Right atrium auricular region (tissue), 2 donors: ENCODE data around the gene ANKFN1. TPM values are rescaled to one million over a fixed set of nuclear protein-coding genes. Genes with fewer than 3 reads are reported as not detected.

ENCODE experiments used
- DNase-seq: peaks from one replicate; pipeline ENCODE4 v3.0.0-alpha.2; 2019; ENCODE audit warnings: low spot score
- H3K27ac ChIP-seq, 2 donors: fragments of 200-600 bp; sonication (generic); 1 replicate in 1 of 2; 2 replicates in 1 of 2; pipeline ENCODE4 v1.5.1; 2016 to 2019
- H3K27me3 ChIP-seq, 2 donors: fragments of 200-600 bp; sonication (generic); one replicate each; pipeline versions ENCODE4 v1.5.1 to v1.6.0; 2017 to 2019
- H3K36me3 ChIP-seq: fragments of 200-600 bp; sonication (generic); one replicate; pipeline ENCODE4 v1.5.1; 2016
- H3K4me1 ChIP-seq, 2 donors: fragments of 200-600 bp; sonication (generic); one replicate each; pipeline versions ENCODE4 v1.5.1 to v1.6.0; 2017 to 2019
- H3K4me3 ChIP-seq, 2 donors: fragments of 200-600 bp; sonication (generic); 1 replicate in 1 of 2; 2 replicates in 1 of 2; pipeline ENCODE4 v1.5.1; 2017 to 2019; ENCODE audit warnings: mild to moderate bottlenecking in 1 of 2, moderate library complexity in 1 of 2
- H3K9me3 ChIP-seq, 2 donors: fragments of 200-600 bp; sonication (generic); one replicate each; pipeline ENCODE4 v1.5.1; 2019
- total RNA-seq, 2 donors: library from RNA; depleted of rRNA; stranded (reverse); fragments of >200 nt; gene quantifications; one replicate each; pipeline ENCODE4 v1.1.0, GENCODE V29; 2016
- TF ChIP-seq, protein P1 (sequence below), 2 donors: fragments of 200-600 bp; sonication (generic); IDR thresholded peaks; one replicate each; pipeline ENCODE4 v1.5.1; 2019; ENCODE audit warnings: antibody characterized with exemption in 2 of 2

ANKFN1 gene
- total RNA-seq, 2 donors from 2014 or later, result 0.67 TPM; not detected in 1

DNA sequence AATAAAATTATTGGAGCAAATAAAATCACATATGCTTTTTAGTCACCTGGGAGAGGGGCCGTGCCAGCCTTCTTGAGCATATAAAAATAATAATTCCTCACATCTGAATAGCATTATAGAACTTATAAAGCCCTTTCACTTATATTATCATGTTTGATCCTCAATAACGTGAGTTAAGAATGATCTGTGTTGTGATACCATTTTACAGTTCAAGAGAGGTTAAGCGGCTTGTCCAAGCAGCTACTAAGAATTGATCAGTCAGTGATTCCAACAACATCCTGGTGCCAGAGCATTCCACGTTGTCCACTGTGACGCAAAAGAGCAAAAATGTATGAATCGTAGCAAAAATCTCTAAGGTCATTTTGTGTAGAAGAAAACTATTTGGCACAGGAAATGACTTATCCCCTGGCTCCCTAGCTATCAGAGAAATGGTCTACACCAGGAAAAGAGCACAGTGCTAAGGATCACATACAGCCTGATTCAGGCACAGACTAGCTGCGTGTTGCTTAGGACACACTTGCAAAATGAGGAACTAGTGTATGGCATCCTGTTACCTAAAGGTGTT lies 33.0 kb downstream of the ANKFN1 start:
- Histone ChIP-seq H3K4me3 (no peak overlapping the region), H3K27ac (no peak overlapping the region), H3K27me3 (no peaks in the 10 kb centered on the region), H3K4me1 (no peaks in the 10 kb centered on the region), H3K9me3 (no peaks in the 10 kb centered on the region), H3K36me3 (no peaks in the 10 kb centered on the region)
- DNase-seq, result no peak
- TF ChIP-seq, protein P1, sequence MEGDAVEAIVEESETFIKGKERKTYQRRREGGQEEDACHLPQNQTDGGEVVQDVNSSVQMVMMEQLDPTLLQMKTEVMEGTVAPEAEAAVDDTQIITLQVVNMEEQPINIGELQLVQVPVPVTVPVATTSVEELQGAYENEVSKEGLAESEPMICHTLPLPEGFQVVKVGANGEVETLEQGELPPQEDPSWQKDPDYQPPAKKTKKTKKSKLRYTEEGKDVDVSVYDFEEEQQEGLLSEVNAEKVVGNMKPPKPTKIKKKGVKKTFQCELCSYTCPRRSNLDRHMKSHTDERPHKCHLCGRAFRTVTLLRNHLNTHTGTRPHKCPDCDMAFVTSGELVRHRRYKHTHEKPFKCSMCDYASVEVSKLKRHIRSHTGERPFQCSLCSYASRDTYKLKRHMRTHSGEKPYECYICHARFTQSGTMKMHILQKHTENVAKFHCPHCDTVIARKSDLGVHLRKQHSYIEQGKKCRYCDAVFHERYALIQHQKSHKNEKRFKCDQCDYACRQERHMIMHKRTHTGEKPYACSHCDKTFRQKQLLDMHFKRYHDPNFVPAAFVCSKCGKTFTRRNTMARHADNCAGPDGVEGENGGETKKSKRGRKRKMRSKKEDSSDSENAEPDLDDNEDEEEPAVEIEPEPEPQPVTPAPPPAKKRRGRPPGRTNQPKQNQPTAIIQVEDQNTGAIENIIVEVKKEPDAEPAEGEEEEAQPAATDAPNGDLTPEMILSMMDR (IDR thresholded peaks at IDR 0.05), result no peak

DNA sequence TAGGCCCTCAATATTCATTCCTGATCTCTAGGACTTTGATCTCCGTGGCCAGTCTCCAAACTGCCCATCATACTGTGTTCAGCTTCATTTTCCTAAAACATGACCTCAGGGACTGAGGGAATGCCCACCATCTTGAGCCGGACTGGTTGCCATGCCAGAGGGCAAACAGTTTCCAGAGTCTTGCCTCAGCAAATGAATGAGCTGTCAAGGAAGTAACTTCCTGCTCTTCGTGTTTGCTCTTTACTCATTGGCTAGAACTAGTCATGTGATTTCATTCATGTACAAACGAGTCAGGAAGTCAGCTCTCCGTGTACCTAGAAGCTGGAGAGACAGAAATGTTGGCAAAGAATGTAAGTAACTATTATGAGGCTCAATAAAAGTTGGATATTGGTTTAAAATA lies 50.2 kb downstream of the ANKFN1 start:
- no peak for DNase-seq
- Histone ChIP-seq H3K27me3 (no peaks in the 10 kb centered on the region), H3K4me3 (no peak overlapping the region), H3K9me3 (no peaks in the 10 kb centered on the region), H3K36me3 (no peaks in the 10 kb centered on the region), H3K27ac (no peak overlapping the region), H3K4me1 (no peaks in the 10 kb centered on the region)
- TF ChIP-seq, protein P1 (IDR thresholded peaks at IDR 0.05), result no peak

DNA sequence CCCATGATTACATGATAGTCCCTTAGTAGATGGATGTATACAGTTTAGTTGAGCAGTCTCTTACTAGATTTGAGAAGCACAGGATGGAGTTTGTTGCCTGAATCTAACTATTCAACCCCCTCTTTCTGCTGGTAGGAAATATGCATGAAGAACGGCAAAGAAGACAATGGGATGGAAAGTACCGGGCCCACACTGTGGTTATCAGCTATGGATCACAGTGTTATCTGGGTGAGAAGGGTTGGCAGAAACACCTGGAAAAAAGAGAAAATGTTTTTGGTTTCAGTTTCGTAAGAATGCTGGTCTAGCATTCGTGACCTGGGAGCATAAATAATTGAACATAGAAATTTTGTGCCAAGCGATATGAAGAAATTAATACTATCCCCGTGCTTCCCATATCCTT lies 53.1 kb downstream of the ANKFN1 start:
- Histone ChIP-seq H3K4me3 (no peak overlapping the region), H3K9me3 (no peaks in the 10 kb centered on the region), H3K36me3 (no peaks in the 10 kb centered on the region), H3K4me1 (no peaks in the 10 kb centered on the region), H3K27me3 (no peaks in the 10 kb centered on the region), H3K27ac (no peak overlapping the region)
- no peak for DNase-seq
- TF ChIP-seq, protein P1 (IDR thresholded peaks at IDR 0.05), result no peak

DNA sequence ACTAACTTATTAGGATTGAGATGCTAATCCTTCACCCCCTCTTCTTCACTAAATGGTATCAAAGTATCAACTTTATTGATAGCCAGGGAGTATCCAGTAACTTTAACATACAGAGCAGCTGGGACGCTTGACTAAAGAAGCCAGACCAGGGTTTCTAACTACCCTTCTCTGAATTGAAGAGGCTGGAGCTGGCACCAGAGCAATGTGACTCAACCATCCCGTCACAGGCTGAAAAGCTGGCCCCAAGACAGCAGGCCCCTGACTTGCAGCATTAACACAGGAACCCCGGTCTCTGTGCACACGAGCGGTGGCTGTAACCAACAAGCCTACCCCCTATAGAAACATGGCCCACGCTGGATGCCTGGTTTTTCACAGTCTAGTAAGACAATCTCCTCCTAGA lies 59.8 kb downstream of the ANKFN1 start:
- Histone ChIP-seq H3K36me3 (no peaks in the 10 kb centered on the region), H3K27ac (no peak overlapping the region), H3K9me3 (no peaks in the 10 kb centered on the region), H3K27me3 (no peaks in the 10 kb centered on the region), H3K4me3 (no peak overlapping the region), H3K4me1 (no peaks in the 10 kb centered on the region)
- TF ChIP-seq, protein P1 (IDR thresholded peaks at IDR 0.05), result no peak
- no peak for DNase-seq

DNA sequence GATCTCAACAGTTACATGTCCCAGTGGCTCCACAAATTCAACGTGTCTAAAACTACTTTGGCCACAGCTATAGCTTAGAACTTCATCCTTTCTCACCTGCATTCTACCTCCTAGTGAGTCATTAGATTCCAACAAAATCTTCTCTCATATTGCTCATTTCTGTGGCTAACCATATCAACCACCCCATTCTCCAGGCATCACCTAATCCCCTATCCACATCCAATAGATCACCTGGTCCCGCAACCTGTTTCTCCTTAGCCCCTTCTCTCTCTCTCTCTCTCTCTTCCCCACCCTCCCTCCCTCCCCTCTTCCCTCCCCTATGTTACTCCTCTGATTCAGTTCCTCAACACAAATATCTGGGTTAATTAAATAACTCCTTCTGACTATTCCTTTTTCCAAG lies 64.6 kb downstream of the ANKFN1 start:
- Histone ChIP-seq H3K36me3 (no peaks in the 10 kb centered on the region), H3K4me1 (no peaks in the 10 kb centered on the region), H3K4me3 (no peak overlapping the region), H3K9me3 (no peaks in the 10 kb centered on the region), H3K27ac (no peak overlapping the region), H3K27me3 (no peaks in the 10 kb centered on the region)
- TF ChIP-seq, protein P1 (IDR thresholded peaks at IDR 0.05), result no peak
- DNase-seq, result no peak

DNA sequence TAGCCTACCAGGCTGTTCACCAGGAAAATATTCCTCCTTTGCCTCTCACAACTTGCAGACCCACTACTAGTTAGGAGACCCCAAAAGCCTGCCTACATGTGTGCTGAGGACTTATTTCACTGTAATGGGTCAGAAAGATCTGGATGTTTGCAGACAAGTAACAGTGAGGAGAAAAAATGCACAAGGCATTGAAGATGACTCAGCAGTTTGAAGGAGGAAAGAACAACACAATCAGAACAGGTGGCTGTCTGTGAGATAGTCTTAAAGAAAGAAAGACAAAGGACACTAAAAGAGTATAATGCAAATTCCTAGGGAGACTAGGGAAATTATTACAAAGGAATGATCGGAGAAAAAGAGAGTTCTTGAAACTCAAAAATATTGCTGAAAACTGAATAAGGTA lies 69.0 kb downstream of the ANKFN1 start:
- Histone ChIP-seq H3K27ac (no peak overlapping the region), H3K36me3 (no peaks in the 10 kb centered on the region), H3K9me3 (no peaks in the 10 kb centered on the region), H3K27me3 (no peaks in the 10 kb centered on the region), H3K4me1 (no peaks in the 10 kb centered on the region), H3K4me3 (no peak overlapping the region)
- no peak for DNase-seq
- TF ChIP-seq, protein P1 (IDR thresholded peaks at IDR 0.05), result no peak
